Measurements from ENCODE around the gene CACNA1A.

- TF ChIP-seq CTCF (optimal IDR thresholded peaks at IDR 0.05 in 1 of 3, IDR thresholded peaks at IDR 0.05 in 1 of 3, conservative IDR thresholded peaks at IDR 0.05 in 1 of 3; ENCODE audit: extremely low read depth in 1 of 3, insufficient read depth in 2 of 3, low read length in 3 of 3): no peak
- TF ChIP-seq EZH2 (IDR thresholded peaks at IDR 0.05; ENCODE audit: low read length): no peak
Measured at GRCh38 chr19:13511947-13512346, 5.7 kb upstream of the CACNA1A start.

All from keratinocyte (primary cell).